PC-3 (cell line): ENCODE measurements around the gene SLC17A2. TPM values are rescaled to one million over a fixed set of nuclear protein-coding genes. Genes with fewer than 3 reads are reported as not detected.

Experiments
- ATAC-seq: fragments of 200-7000 bp; cut with Tn5 transposase; 2 replicates; pipeline ENCODE4 v1.9.1; 2020; ENCODE audit warnings: mild to moderate bottlenecking, moderate library complexity
- BruUV-seq: library from RNA; stranded (reverse); fragments of 400-500 nt; replicated peaks from 2 replicates; lab custom pipeline; 2021; lab: Mats Ljungman, UMichigan
- CTCF ChIA-PET: fragments of 300-600 bp; sonication (Branson Sonifier 250); formaldehyde crosslinking; loops from one replicate; lab custom pipeline; 2022; ENCODE audit warnings: antibody characterized with exemption; lab: Charles Lee
- POLR2A ChIA-PET: fragments of 300-600 bp; sonication (Branson Sonifier 250); formaldehyde crosslinking; loops from one replicate; lab custom pipeline; 2022; ENCODE audit warnings: antibody characterized with exemption; ENCODE audit not compliant: unreplicated experiment; lab: Charles Lee
- DNase-seq: peaks from one replicate; pipeline ENCODE4 v3.0.0-alpha.2; 2015
- H2AFZ ChIP-seq: fragments of 300-600 bp; sonication (generic); 2 replicates; pipeline ENCODE4 v1.6.0; 2016; ENCODE audit warnings: antibody characterized with exemption, low read length
- H3F3A ChIP-seq: fragments of 300-600 bp; sonication (generic); one replicate; pipeline ENCODE4 v1.6.0; 2017; ENCODE audit warnings: antibody characterized with exemption, low read length, control low read depth, mild to moderate bottlenecking; ENCODE audit not compliant: unreplicated experiment
- H3K27ac ChIP-seq: fragments of 300-600 bp; sonication (generic); 2 replicates; pipeline ENCODE4 v1.5.1; 2016; ENCODE audit warnings: mild to moderate bottlenecking, low read length
- H3K27me3 ChIP-seq: fragments of 300-600 bp; sonication (generic); 2 replicates; pipeline ENCODE4 v1.6.1; 2016; ENCODE audit warnings: low read length, mixed read lengths
- H3K36me3 ChIP-seq: fragments of 300-600 bp; sonication (generic); 2 replicates; pipeline ENCODE4 v1.6.1; 2016; ENCODE audit warnings: low read depth, mixed run types, low read length, mixed read lengths
- H3K4me1 ChIP-seq: fragments of 300-600 bp; sonication (generic); 2 replicates; pipeline ENCODE4 v1.5.1; 2016; ENCODE audit warnings: low read length; ENCODE audit not compliant: insufficient read depth
- H3K4me2 ChIP-seq: fragments of 300-600 bp; sonication (generic); 2 replicates; pipeline ENCODE4 v1.6.0; 2016; ENCODE audit warnings: low read length
- H3K4me3 ChIP-seq: fragments of 300-600 bp; sonication (generic); 2 replicates; pipeline ENCODE4 v1.5.1; 2016; ENCODE audit warnings: mild to moderate bottlenecking, low read length, mixed read lengths
- H3K79me2 ChIP-seq: fragments of 300-600 bp; sonication (generic); 2 replicates; pipeline ENCODE4 v1.6.1; 2017; ENCODE audit warnings: low read length, mixed read lengths
- H3K9ac ChIP-seq: fragments of 300-600 bp; sonication (generic); 2 replicates; pipeline ENCODE4 v1.6.0; 2016; ENCODE audit warnings: mild to moderate bottlenecking, low read length
- H3K9me2 ChIP-seq: fragments of 300-600 bp; sonication (generic); replicated peaks from 2 replicates; pipeline ENCODE4 v1.6.1; 2016; ENCODE audit warnings: mixed run types, low read length, mixed read lengths
- H3K9me3 ChIP-seq: fragments of 300-600 bp; sonication (generic); 2 replicates; pipeline ENCODE4 v1.6.1; 2016; ENCODE audit warnings: low read length, mixed read lengths
- H4K20me1 ChIP-seq: fragments of 300-600 bp; sonication (generic); 2 replicates; pipeline ENCODE4 v1.6.1; 2016; ENCODE audit warnings: low read length, mixed read lengths
- EZH2 ChIP-seq: fragments of 300-600 bp; sonication (generic); IDR thresholded peaks from one replicate; pipeline ENCODE4 v1.6.1; 2017; ENCODE audit warnings: antibody characterized with exemption, mild to moderate bottlenecking, low read length; ENCODE audit not compliant: unreplicated experiment
- EZH2phosphoT487 ChIP-seq: fragments of 300-600 bp; sonication (generic); IDR thresholded peaks from 2 replicates; pipeline ENCODE4 v1.6.1; 2018; ENCODE audit warnings: mild to moderate bottlenecking, antibody characterized with exemption, low read length, borderline replicate concordance
- intact Hi-C: fragments of 100-400 bp; cut with micrococcal nuclease; formaldehyde crosslinking; loops from 2 replicates; pipeline ENCODE4 v1.9.0; 2023
- total RNA-seq: library from RNA; depleted of rRNA; stranded (reverse); fragments of >200 nt; gene quantifications from 2 replicates; pipeline ENCODE4 v1.2.3, GENCODE V29; 2014
- TF ChIP-seq, protein P1 (sequence below): fragments of 300-600 bp; sonication (generic); conservative IDR thresholded peaks from 2 replicates; pipeline ENCODE4 v1.5.1; 2017; ENCODE audit warnings: antibody characterized with exemption, low read depth, mild to moderate bottlenecking, low read length

SLC17A2 gene
- total RNA-seq, 1 experiment from 2014 or later: not detected

DNA sequence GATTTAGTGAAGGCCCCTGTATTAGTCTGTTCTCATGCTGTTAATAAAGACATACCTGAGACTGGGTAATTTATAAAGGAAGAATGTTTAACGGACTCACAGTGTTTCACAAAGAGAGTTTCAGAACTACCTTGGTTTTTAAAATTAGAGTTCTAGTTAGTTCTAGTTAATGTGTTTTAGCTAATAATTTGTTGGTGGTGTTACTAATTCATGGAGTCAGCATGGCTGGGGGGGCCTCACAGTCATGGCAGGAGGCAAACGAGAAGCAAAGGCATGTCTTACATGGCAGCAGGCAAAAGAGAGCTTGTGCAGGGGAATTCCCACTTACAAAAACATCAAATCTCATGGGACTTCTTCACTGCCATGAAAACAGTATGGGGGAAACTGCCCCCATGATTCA lies 44.4 kb downstream of the SLC17A2 start:
- Histone ChIP-seq H3K36me3 (no peaks in the 10 kb centered on the region), H3K4me3 (no peak overlapping the region), H3F3A (no peaks in the 10 kb centered on the region), H4K20me1 (no peaks in the 10 kb centered on the region), H3K4me2 (no peak overlapping the region), H3K27ac (no peak overlapping the region), H3K9me2 (no peaks in the 10 kb centered on the region), H3K79me2 (no peaks in the 10 kb centered on the region), H3K4me1 (peaks cover 11% of the 10 kb centered on the region), H3K9ac (no peak overlapping the region), H3K9me3 (no peaks in the 10 kb centered on the region), H3K27me3 (peaks cover 25% of the 10 kb centered on the region; the same call in 1 of the 2 replicates), H2AFZ (no peak overlapping the region)
- BruUV-seq: no TSS peak
- no peak for DNase-seq
- no peak for TF ChIP-seq EZH2phosphoT487
- TF ChIP-seq, protein P1, sequence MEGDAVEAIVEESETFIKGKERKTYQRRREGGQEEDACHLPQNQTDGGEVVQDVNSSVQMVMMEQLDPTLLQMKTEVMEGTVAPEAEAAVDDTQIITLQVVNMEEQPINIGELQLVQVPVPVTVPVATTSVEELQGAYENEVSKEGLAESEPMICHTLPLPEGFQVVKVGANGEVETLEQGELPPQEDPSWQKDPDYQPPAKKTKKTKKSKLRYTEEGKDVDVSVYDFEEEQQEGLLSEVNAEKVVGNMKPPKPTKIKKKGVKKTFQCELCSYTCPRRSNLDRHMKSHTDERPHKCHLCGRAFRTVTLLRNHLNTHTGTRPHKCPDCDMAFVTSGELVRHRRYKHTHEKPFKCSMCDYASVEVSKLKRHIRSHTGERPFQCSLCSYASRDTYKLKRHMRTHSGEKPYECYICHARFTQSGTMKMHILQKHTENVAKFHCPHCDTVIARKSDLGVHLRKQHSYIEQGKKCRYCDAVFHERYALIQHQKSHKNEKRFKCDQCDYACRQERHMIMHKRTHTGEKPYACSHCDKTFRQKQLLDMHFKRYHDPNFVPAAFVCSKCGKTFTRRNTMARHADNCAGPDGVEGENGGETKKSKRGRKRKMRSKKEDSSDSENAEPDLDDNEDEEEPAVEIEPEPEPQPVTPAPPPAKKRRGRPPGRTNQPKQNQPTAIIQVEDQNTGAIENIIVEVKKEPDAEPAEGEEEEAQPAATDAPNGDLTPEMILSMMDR: no peak
- TF ChIP-seq EZH2: no peak
- POLR2A ChIA-PET: no interaction called here
- CTCF ChIA-PET: no interaction called here
- ATAC-seq: no peak
- intact Hi-C loops: no loop called here

DNA sequence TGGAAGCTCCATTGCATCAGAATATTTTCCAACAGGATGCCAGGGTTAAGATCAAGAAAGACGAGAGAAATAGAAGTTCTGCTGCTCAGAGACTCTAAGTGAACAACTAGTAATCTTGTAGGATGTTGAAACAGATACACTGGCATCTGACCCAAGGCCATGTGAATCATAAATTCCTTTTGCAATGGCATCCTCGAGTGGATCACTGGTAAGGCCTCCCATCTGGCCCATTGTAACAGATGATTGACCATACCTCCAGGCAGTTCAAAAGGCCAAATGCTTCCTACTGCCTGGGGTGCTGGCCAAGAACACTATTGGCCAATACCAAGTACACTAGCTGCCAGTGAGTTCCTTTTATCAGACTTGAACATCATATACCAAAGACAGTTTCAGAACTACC lies 46.5 kb downstream of the SLC17A2 start:
- Histone ChIP-seq H3K4me1 (no peaks in the 10 kb centered on the region), H3K27me3 (peaks cover 37% of the 10 kb centered on the region), H3K4me3 (no peak overlapping the region), H3K79me2 (no peaks in the 10 kb centered on the region), H3K4me2 (no peak overlapping the region), H3F3A (no peaks in the 10 kb centered on the region), H3K9me3 (no peaks in the 10 kb centered on the region), H3K36me3 (no peaks in the 10 kb centered on the region), H3K9me2 (no peaks in the 10 kb centered on the region), H3K27ac (no peak overlapping the region), H3K9ac (no peak overlapping the region), H4K20me1 (no peaks in the 10 kb centered on the region), H2AFZ (no peak overlapping the region)
- no TSS peak for BruUV-seq
- intact Hi-C loops: no loop called here
- no peak for ATAC-seq
- TF ChIP-seq EZH2phosphoT487: no peak
- TF ChIP-seq, protein P1: no peak
- no peak for TF ChIP-seq EZH2
- ChIA-PET CTCF (no interaction called here), POLR2A (no interaction called here)
- DNase-seq: no peak

DNA sequence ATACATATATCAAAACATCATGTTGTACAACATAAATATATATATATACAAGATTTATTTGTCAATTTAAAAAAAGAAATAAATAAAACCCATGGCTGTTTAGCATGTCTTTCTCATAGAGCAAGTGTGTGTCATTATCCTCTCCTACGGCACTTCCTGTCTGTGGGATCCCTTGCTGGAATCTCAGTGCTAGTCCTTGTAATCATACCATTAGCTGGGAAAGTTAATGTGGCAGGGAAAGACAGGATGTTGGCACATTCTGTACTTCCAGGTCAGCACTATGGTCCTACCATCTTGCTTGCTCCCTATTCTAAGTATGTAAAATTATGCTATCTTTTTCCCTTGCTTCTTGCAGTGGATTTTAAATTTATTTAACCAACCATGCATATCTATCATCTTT lies 47.0 kb downstream of the SLC17A2 start:
- DNase-seq: no peak

More for the DNA sequence above, 47.0 kb downstream of the SLC17A2 start:
- Histone ChIP-seq H4K20me1 (no peaks in the 10 kb centered on the region), H3K9me2 (no peaks in the 10 kb centered on the region), H2AFZ (no peak overlapping the region), H3K9ac (no peak overlapping the region), H3K9me3 (no peaks in the 10 kb centered on the region), H3K27ac (no peak overlapping the region), H3K36me3 (no peaks in the 10 kb centered on the region), H3F3A (no peaks in the 10 kb centered on the region), H3K4me1 (no peaks in the 10 kb centered on the region), H3K4me3 (no peak overlapping the region), H3K27me3 (peaks cover 39% of the 10 kb centered on the region), H3K4me2 (no peak overlapping the region), H3K79me2 (no peaks in the 10 kb centered on the region)
- no peak for ATAC-seq
- BruUV-seq: no TSS peak
- ChIA-PET POLR2A (no interaction called here), CTCF (no interaction called here)
- intact Hi-C loops: no loop called here
- TF ChIP-seq EZH2phosphoT487: no peak
- TF ChIP-seq, protein P1: no peak
- TF ChIP-seq EZH2: no peak
